Measurements from ENCODE around the gene TNS1.

- TF ChIP-seq CTCF (IDR thresholded peaks at IDR 0.05; ENCODE audit: insufficient read depth, low read length) (peak; percentile 65), REST (IDR thresholded peaks at IDR 0.05; ENCODE audit: insufficient replicate concordance, low read depth) (no peak), POLR2AphosphoS5 (IDR thresholded peaks at IDR 0.05; ENCODE audit: low read depth) (no peak), GABPA (IDR thresholded peaks at IDR 0.05; ENCODE audit: low read depth) (no peak)
Measured at GRCh38 chr2:217886720-217887309, 116.0 kb downstream of the TNS1 start.
